ENCODE measurements around the gene DENND1C.
"Not testable (repeated sequence)": the region's sequence is repeated elsewhere in the genome, so short reads cannot be mapped to it uniquely, and the experiment has no call there.

Gene DENND1C

GRCh38 chr19:6481541-6482342 is at the start of gene DENND1C:
DENND1C (minus strand) TSS chr19:6481787; CDS start chr19:6481695, 92 bp downstream.
- DNase-seq, result peak; percentile 90

- peak; percentile 95 for DNase-seq
Measured at GRCh38 chr19:6530386-6531162, 49.0 kb upstream of the DENND1C start, which contains the start of gene TNFSF9. TNFSF9 (plus strand) TSS chr19:6531026; CDS start chr19:6531037, 11 bp downstream.

GRCh38 chr19:6529937-6530385 is 48.4 kb upstream of the DENND1C start:
- no peak for DNase-seq

GRCh38 chr19:6529351-6529750 is 47.8 kb upstream of the DENND1C start:
- no peak for DNase-seq

GRCh38 chr19:6528544-6529121 is 47.0 kb upstream of the DENND1C start:
- DNase-seq, result no peak

- DNase-seq, result no peak
Measured at GRCh38 chr19:6527893-6528543, 46.4 kb upstream of the DENND1C start.

- DNase-seq, result no peak
Measured at GRCh38 chr19:6524311-6524710, 42.7 kb upstream of the DENND1C start.

GRCh38 chr19:6522712-6523111 is 41.1 kb upstream of the DENND1C start:
- no peak for DNase-seq

- peak; percentile 79 for DNase-seq
Measured at GRCh38 chr19:6521718-6522646, 40.4 kb upstream of the DENND1C start.

- DNase-seq, result no peak
Measured at GRCh38 chr19:6519289-6519688, 37.7 kb upstream of the DENND1C start.

- no peak for DNase-seq
Measured at GRCh38 chr19:6518145-6518911, 36.7 kb upstream of the DENND1C start.

- DNase-seq, result peak; percentile 99
Measured at GRCh38 chr19:6516659-6517291, 35.2 kb upstream of the DENND1C start.

- peak; percentile 88 for DNase-seq
Measured at GRCh38 chr19:6516018-6516658, 34.6 kb upstream of the DENND1C start.

- DNase-seq, result no peak
Measured at GRCh38 chr19:6514926-6515544, 33.4 kb upstream of the DENND1C start.

- no peak for DNase-seq
Measured at GRCh38 chr19:6514089-6514488, 32.5 kb upstream of the DENND1C start.

- no peak for DNase-seq
Measured at GRCh38 chr19:6510618-6511017, 29.0 kb upstream of the DENND1C start.

GRCh38 chr19:6509118-6509971 is 27.8 kb upstream of the DENND1C start:
- no peak for DNase-seq

- not testable (repeated sequence) for DNase-seq
Measured at GRCh38 chr19:6508028-6508771, 26.6 kb upstream of the DENND1C start.
